Activated CD4-positive, alpha-beta T cell treated with anti-CD3 and anti-CD28 coated beads, Interleukin-2, amount 10 ng/mL, durations not matched to agents 7 days and 5 days (primary cell): ENCODE data around the gene UBE2QL1. TPM values are rescaled to one million over a fixed set of nuclear protein-coding genes. Genes with fewer than 3 reads are reported as not detected.
"Not testable (repeated sequence)": the region's sequence is repeated elsewhere in the genome, so short reads cannot be mapped to it uniquely, and the experiment has no call there.

Source experiments
- CTCF ChIA-PET: fragments of 350-600 bp; sonication (Branson Sonifier 250); formaldehyde crosslinking; loops from one replicate; lab custom pipeline; 2021; ENCODE audit warnings: antibody characterized with exemption; lab: Charles Lee
- POLR2A ChIA-PET: fragments of 350-600 bp; sonication (Branson Sonifier 250); formaldehyde crosslinking; loops from one replicate; lab custom pipeline; 2021; ENCODE audit warnings: antibody characterized with exemption; lab: Charles Lee
- DNase-seq: peaks from one replicate; pipeline ENCODE4 v3.0.0-alpha.2; 2020
- H3K27ac Mint-ChIP-seq: one replicate; pipeline ENCODE4 v1.8.0; 2021; ENCODE audit warnings: mild to moderate bottlenecking, moderate library complexity, mixed read lengths
- H3K27me3 Mint-ChIP-seq: one replicate; pipeline ENCODE4 v1.8.0; 2021; ENCODE audit warnings: mixed read lengths
- H3K36me3 Mint-ChIP-seq: one replicate; pipeline ENCODE4 v1.8.0; 2021; ENCODE audit warnings: low read depth, mixed read lengths
- H3K4me1 Mint-ChIP-seq: one replicate; pipeline ENCODE4 v1.8.0; 2021; ENCODE audit warnings: mixed read lengths
- H3K4me3 Mint-ChIP-seq: one replicate; pipeline ENCODE4 v1.8.0; 2021; ENCODE audit warnings: mild to moderate bottlenecking, moderate library complexity, mixed read lengths
- H3K9me3 Mint-ChIP-seq: one replicate; pipeline ENCODE4 v1.8.0; 2021; ENCODE audit warnings: mixed read lengths
- total RNA-seq, 2 experiments: library from RNA; stranded (reverse); gene quantifications; one replicate each; pipeline ENCODE4 v1.2.3, GENCODE V29; 2021

The UBE2QL1 gene
- total RNA-seq, 2 experiments from 2014 or later: not detected

DNA sequence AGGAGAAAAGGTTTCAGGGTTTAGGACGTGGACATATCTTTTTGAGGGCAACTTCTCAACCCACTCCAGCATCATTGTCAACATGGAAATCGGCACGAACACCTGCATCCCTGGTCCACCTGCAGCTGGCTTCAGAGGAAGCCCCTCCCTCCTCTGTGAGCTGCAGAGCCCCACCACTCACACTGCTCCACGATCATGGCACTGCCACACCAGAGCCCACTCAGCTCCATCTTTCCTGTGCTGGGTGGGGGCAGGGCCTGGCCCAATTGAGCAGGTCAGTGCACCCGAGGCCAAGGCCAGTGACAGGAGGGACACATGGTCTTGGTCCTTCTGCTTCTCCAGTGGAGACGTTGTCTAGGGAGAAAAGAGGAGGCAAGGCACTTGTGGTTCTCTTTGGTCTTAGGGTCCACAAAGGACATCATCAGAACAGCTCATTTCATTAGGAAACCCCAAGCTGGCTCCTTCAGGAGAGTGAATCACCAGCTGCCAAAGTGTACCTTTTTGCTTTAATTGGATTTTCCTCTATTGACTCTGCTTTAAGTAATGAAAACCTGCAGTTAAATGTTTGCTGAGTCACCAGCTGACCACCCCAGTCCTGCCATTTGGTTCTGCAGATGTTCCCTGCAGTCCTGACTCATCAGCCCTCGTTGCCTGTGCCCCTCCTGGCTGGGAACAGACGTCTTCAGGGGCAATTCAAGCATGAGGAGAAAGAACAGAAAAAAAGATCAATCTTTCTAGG, 56.2 kb downstream of the UBE2QL1 start:
- no peaks in the 10 kb centered on the region for H3K36me3 Mint-ChIP-seq
- H3K27ac Mint-ChIP-seq: no peak overlapping the region
- H3K27me3 Mint-ChIP-seq: peaks cover 16% of the 10 kb centered on the region
- CTCF ChIA-PET: no interaction called here
- DNase-seq: no peak
- POLR2A ChIA-PET: no interaction called here
- H3K4me3 Mint-ChIP-seq: no peak overlapping the region
- no peaks in the 10 kb centered on the region for H3K9me3 Mint-ChIP-seq
- no peaks in the 10 kb centered on the region for H3K4me1 Mint-ChIP-seq

- H3K9me3 Mint-ChIP-seq: no peaks in the 10 kb centered on the region
- no peak for DNase-seq
- ChIA-PET CTCF (no interaction called here), POLR2A (no interaction called here)
- no peaks in the 10 kb centered on the region for H3K4me1 Mint-ChIP-seq
- peaks cover 16% of the 10 kb centered on the region for H3K27me3 Mint-ChIP-seq
- no peak overlapping the region for H3K27ac Mint-ChIP-seq
- H3K36me3 Mint-ChIP-seq: no peaks in the 10 kb centered on the region
- no peak overlapping the region for H3K4me3 Mint-ChIP-seq
Observed at GRCh38 chr5:6505416-6505755, 56.7 kb downstream of the UBE2QL1 start.

- ChIA-PET POLR2A (no interaction called here), CTCF (no interaction called here)
- H3K36me3 Mint-ChIP-seq: no peaks in the 10 kb centered on the region
- H3K4me1 Mint-ChIP-seq: no peaks in the 10 kb centered on the region
- no peak overlapping the region for H3K27ac Mint-ChIP-seq
- DNase-seq: no peak
- H3K27me3 Mint-ChIP-seq: peaks cover 16% of the 10 kb centered on the region
- no peak overlapping the region for H3K4me3 Mint-ChIP-seq
- H3K9me3 Mint-ChIP-seq: no peaks in the 10 kb centered on the region
Observed at GRCh38 chr5:6505783-6506557, 57.3 kb downstream of the UBE2QL1 start.

DNA sequence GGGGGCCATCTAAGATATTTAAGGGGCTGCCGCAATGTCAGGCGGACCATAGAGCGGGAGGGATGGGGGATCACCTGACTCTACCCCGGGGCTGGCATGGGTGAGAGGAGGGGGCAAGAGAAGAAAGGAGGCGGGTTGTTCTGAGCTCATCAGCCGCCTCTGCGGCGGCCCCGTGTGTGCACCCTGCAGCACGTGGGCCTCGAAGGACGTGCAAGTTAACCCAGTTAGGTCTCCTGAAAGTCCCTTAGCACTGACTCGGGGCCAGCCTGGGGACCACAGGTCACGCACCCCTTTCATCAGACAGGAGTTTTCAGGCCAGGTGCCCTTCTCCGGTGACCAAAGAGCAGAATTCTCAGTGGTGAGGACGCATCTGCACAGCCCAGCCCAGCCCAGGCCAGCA, 58.0 kb downstream of the UBE2QL1 start:
- Mint-ChIP-seq H3K4me3 (no peak overlapping the region), H3K4me1 (no peaks in the 10 kb centered on the region), H3K9me3 (no peaks in the 10 kb centered on the region), H3K27me3 (peaks cover 14% of the 10 kb centered on the region), H3K27ac (no peak overlapping the region), H3K36me3 (no peaks in the 10 kb centered on the region)
- no peak for DNase-seq
- POLR2A ChIA-PET: interaction anchor here (0.6 kb wide), 1 partner anchor 24 kb away, joined by 6 read pairs; no protein-coding TSS in a partner anchor
- CTCF ChIA-PET: no interaction called here

DNA sequence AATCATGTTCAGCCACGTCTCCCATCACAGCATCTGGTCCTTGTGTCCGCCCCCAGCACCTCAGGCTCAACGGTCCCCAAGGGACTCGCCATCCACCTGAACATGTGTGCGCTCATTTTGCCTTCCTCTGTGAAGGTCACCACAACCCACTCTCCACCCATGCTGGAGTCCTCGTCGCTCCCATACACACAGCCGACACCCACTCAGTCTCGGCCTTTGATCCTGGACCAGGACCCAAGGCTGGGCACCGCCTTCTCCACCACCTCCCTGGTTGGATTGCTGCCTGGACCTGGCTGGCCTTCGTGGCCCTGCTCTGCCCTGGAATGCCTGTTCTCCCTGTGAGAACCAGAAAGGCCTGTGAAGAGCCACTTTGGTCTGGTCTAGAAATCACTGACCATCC, 60.3 kb downstream of the UBE2QL1 start:
- Mint-ChIP-seq H3K4me1 (no peaks in the 10 kb centered on the region), H3K27me3 (peaks cover 16% of the 10 kb centered on the region), H3K9me3 (no peaks in the 10 kb centered on the region), H3K36me3 (no peaks in the 10 kb centered on the region), H3K4me3 (no peak overlapping the region), H3K27ac (no peak overlapping the region)
- POLR2A ChIA-PET: no interaction called here
- DNase-seq: no peak
- CTCF ChIA-PET: no interaction called here

DNA sequence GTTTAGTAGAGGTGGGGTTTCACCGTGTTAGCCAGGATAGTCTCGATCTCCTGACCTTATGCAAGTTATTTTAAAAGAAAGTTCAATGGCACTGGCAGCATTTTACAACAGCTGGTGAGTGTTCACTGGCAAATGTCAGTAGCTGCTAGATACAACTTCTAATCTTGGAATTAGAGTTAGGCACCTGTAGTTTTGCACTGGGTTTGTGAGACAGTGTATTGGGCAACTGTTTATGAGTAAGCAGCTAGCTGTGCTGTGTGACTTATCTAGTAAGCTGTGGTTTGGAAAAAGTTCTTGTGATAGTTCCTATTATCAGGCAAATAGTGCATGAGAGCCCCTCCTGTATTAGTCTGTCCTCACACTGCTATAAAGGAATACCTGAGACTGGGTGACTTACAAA, 61.5 kb downstream of the UBE2QL1 start:
- Mint-ChIP-seq H3K9me3 (no peaks in the 10 kb centered on the region), H3K27ac (no peak overlapping the region), H3K27me3 (peaks cover 16% of the 10 kb centered on the region), H3K36me3 (no peaks in the 10 kb centered on the region), H3K4me1 (no peaks in the 10 kb centered on the region), H3K4me3 (no peak overlapping the region)
- DNase-seq: no peak
- CTCF ChIA-PET: interaction anchor here (0.5 kb wide), 1 partner anchor 980 kb away, joined by 4 read pairs; no protein-coding TSS in a partner anchor
- POLR2A ChIA-PET: no interaction called here

GRCh38 chr5:6510973-6511372, 62.3 kb downstream of the UBE2QL1 start:
- ChIA-PET POLR2A (no interaction called here), CTCF (no interaction called here)
- Mint-ChIP-seq H3K36me3 (no peaks in the 10 kb centered on the region), H3K4me3 (no peak overlapping the region), H3K27me3 (peaks cover 7% of the 10 kb centered on the region), H3K27ac (no peak overlapping the region), H3K9me3 (no peaks in the 10 kb centered on the region), H3K4me1 (no peaks in the 10 kb centered on the region)
- no peak for DNase-seq

GRCh38 chr5:6515812-6516211, 67.2 kb downstream of the UBE2QL1 start:
- H3K36me3 Mint-ChIP-seq, H3K4me3 Mint-ChIP-seq, H3K27me3 Mint-ChIP-seq, DNase-seq, H3K27ac Mint-ChIP-seq, H3K9me3 Mint-ChIP-seq, CTCF ChIA-PET, POLR2A ChIA-PET, H3K4me1 Mint-ChIP-seq: not testable (repeated sequence)

- POLR2A ChIA-PET: no interaction called here
- no peaks in the 10 kb centered on the region for H3K9me3 Mint-ChIP-seq
- CTCF ChIA-PET: no interaction called here
Observed at GRCh38 chr5:6516823-6517222, 68.2 kb downstream of the UBE2QL1 start.

DNA sequence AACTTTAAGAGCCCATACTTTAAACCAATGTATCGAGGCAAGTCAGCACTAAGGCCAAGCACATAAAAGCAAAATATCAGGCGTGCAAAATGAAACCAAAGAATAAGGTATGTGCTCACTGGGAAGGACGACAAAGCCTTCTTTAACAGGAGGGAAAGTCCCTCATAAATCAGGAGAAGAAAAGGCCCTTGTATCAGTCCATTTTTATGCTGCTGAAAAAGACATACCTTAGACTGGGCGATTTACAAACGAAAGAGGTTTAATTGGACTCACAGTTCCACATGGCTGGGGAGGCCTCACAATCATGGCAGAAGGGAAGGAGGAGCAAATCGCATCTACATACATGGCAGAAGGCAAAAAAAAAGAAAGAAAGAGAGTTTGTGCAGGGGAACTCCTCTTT, 68.9 kb downstream of the UBE2QL1 start:
- no peak for DNase-seq
- H3K27me3 Mint-ChIP-seq: peaks cover 9% of the 10 kb centered on the region
- CTCF ChIA-PET: interaction anchor here (1.3 kb wide), 1 partner anchor 12 kb away, joined by 3 read pairs; no protein-coding TSS in a partner anchor
- H3K36me3 Mint-ChIP-seq: no peaks in the 10 kb centered on the region
- no peaks in the 10 kb centered on the region for H3K4me1 Mint-ChIP-seq
- H3K27ac Mint-ChIP-seq: no peak overlapping the region
- H3K4me3 Mint-ChIP-seq: no peak overlapping the region
- POLR2A ChIA-PET: no interaction called here
- no peaks in the 10 kb centered on the region for H3K9me3 Mint-ChIP-seq

More at GRCh38 chr5:6516823-6517222, 68.2 kb downstream of the UBE2QL1 start:
- no peaks in the 10 kb centered on the region for H3K4me1 Mint-ChIP-seq
- DNase-seq: no peak
- peaks cover 9% of the 10 kb centered on the region for H3K27me3 Mint-ChIP-seq
- no peak overlapping the region for H3K4me3 Mint-ChIP-seq
- no peak overlapping the region for H3K27ac Mint-ChIP-seq
- no peaks in the 10 kb centered on the region for H3K36me3 Mint-ChIP-seq

DNA sequence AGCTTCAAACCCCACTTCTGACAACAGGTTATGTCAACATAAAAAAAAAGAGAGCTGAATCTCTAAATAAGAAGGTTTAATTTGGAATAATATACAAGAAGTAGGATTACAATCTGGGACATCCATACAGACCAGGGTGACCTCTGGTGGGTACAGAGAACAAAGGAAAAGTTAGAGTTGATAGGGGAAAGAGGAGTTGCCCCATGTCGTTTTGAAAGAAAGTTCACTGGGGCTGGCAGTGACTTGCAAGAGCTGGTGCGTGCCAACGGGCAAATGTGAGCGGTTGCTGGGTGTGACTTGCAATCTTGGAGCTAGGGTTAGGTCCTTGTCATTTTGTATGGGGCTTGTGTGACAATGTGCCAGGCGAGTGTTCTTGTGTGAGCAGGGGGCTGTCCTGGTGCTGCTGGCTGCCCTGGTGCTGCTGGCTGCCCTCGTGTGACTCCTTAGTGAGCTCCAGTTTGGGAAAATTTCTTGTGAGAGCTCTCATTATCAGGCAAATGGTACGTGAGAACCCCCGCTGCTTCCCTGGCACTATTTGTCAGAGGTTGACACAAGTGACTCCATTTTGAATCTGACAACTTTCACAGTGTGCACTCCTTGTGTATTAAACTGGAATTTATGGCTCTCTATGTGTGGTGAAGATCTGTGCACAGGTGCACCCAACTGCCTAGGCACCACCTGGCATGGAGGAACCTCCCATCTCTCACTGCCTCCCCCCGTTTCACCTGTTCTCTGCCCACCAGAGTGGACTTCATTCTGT, 69.8 kb downstream of the UBE2QL1 start:
- POLR2A ChIA-PET: no interaction called here
- Mint-ChIP-seq H3K4me3 (no peak overlapping the region), H3K4me1 (no peaks in the 10 kb centered on the region), H3K36me3 (no peaks in the 10 kb centered on the region), H3K27me3 (peaks cover 9% of the 10 kb centered on the region), H3K9me3 (no peaks in the 10 kb centered on the region), H3K27ac (no peak overlapping the region)
- DNase-seq: no peak
- CTCF ChIA-PET: interaction anchor here (1.3 kb wide), 1 partner anchor 11 kb away, joined by 3 read pairs; no protein-coding TSS in a partner anchor

DNA sequence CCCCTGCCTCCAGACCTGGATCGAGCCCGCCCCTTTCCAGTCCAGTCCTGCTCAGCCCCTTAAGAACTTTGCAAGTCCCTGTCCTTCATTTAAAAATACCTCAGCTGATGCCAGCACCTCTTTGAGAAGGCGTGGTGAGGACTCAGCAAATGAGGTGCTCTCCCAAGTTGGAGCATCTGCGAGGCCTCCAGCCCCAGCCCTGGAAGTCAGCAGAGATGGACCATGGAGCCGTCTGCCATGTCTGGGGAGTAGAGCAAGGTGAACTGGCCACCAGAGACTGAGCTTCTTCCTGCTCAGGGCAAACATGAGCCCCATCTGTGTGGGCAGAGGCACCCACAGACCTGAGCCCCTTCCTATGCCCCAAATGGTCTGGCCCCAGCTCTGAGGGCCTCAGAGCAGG, 71.5 kb downstream of the UBE2QL1 start:
- Mint-ChIP-seq H3K27me3 (peaks cover 7% of the 10 kb centered on the region), H3K9me3 (no peaks in the 10 kb centered on the region), H3K4me1 (no peaks in the 10 kb centered on the region), H3K27ac (no peak overlapping the region), H3K36me3 (no peaks in the 10 kb centered on the region), H3K4me3 (no peak overlapping the region)
- CTCF ChIA-PET: no interaction called here
- POLR2A ChIA-PET: no interaction called here
- DNase-seq: no peak

DNA sequence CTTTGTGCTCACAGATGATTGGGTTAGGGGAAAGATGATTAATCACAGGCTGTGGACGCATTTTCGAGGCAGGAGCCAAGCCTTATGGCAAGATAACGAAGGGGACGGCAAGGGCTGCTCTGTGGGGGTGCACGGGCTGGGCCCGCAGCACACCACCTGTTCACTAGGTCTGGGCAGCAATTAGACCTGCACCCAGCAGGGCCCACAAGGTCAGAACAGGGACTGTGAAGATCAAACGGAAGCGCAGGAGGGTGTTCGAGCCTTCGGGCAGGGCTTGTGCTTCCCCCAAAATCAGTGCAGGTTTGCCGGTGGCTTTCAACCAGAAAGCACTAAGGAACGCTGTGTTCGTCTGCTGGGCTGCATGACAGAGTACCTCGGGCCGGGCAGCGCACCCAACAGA, 73.7 kb downstream of the UBE2QL1 start:
- CTCF ChIA-PET: no interaction called here
- POLR2A ChIA-PET: no interaction called here
- Mint-ChIP-seq H3K4me1 (no peaks in the 10 kb centered on the region), H3K9me3 (no peaks in the 10 kb centered on the region), H3K4me3 (no peak overlapping the region), H3K36me3 (no peaks in the 10 kb centered on the region), H3K27ac (no peak overlapping the region), H3K27me3 (peaks cover 4% of the 10 kb centered on the region)
- DNase-seq: no peak
